MCF 10A (cell line): ENCODE results near the gene PLAAT5. TPM values are rescaled to one million over a fixed set of nuclear protein-coding genes. Genes with fewer than 3 reads are reported as not detected.
A peak's percentile ranks its signal among the peaks of the same experiment; 100 is the strongest.

Experiments used
- BruUV-seq: library from RNA; stranded (reverse); fragments of 400-500 nt; replicated peaks from 2 replicates; lab custom pipeline; 2021; lab: Mats Ljungman, UMichigan
- CTCF ChIA-PET: fragments of 300-600 bp; sonication (Branson Sonifier 250); formaldehyde crosslinking; extraction: SDS; loops from one replicate; lab custom pipeline; 2021; ENCODE audit warnings: antibody characterized with exemption, inconsistent platforms; lab: Yijun Ruan, JAX
- POLR2A ChIA-PET: fragments of 300-600, 350-650 bp; sonication (Branson Sonifier 250); formaldehyde crosslinking; extraction: SDS; loops from one replicate; lab custom pipeline; 2020; ENCODE audit warnings: antibody characterized with exemption, inconsistent platforms; lab: Yijun Ruan, JAX
- DNase-seq: peaks from one replicate; pipeline ENCODE4 v3.0.0-alpha.2; 2018; ENCODE audit not compliant: unreplicated experiment
- H3K27ac Mint-ChIP-seq: one replicate; pipeline ENCODE4 v1.8.0; 2022; ENCODE audit warnings: mild to moderate bottlenecking, low read depth, mixed read lengths; ENCODE audit not compliant: unreplicated experiment
- H3K27me3 Mint-ChIP-seq: one replicate; pipeline ENCODE4 v1.8.0; 2022; ENCODE audit warnings: mixed read lengths; ENCODE audit not compliant: insufficient read depth, unreplicated experiment
- H3K36me3 Mint-ChIP-seq: one replicate; pipeline ENCODE4 v1.8.0; 2022; ENCODE audit warnings: mild to moderate bottlenecking, moderate library complexity, mixed read lengths; ENCODE audit not compliant: insufficient read depth, unreplicated experiment
- H3K4me1 Mint-ChIP-seq: one replicate; pipeline ENCODE4 v1.8.0; 2022; ENCODE audit warnings: mixed read lengths; ENCODE audit not compliant: insufficient read depth, unreplicated experiment
- H3K4me3 Mint-ChIP-seq: one replicate; pipeline ENCODE4 v1.8.0; 2022; ENCODE audit warnings: mild to moderate bottlenecking, moderate library complexity, mixed read lengths; ENCODE audit not compliant: unreplicated experiment
- H3K9me3 Mint-ChIP-seq: one replicate; pipeline ENCODE4 v1.8.0; 2022; ENCODE audit warnings: mixed read lengths; ENCODE audit not compliant: unreplicated experiment
- intact Hi-C: fragments of 100-400 bp; cut with micrococcal nuclease; formaldehyde crosslinking; loops from 2 replicates; pipeline ENCODE4 v1.14.1; 2022
- total RNA-seq: library from RNA; stranded (reverse); gene quantifications from 2 replicates; pipeline ENCODE4 v1.2.3, GENCODE V29; 2022
- TF ChIP-seq, protein P1 (sequence below): fragments of 200-600 bp; IDR thresholded peaks from one replicate; pipeline ENCODE4 v1.8.0; 2022; ENCODE audit warnings: antibody characterized with exemption, mild to moderate bottlenecking; ENCODE audit not compliant: unreplicated experiment

The PLAAT5 gene
- total RNA-seq, 1 experiment from 2014 or later = not detected

- intact Hi-C loops = no loop called here
- POLR2A ChIA-PET = no interaction called here
- no peaks in the 10 kb centered on the region for H3K36me3 Mint-ChIP-seq
- H3K4me3 Mint-ChIP-seq = no peak overlapping the region
- no TSS peak for BruUV-seq
- TF ChIP-seq, protein P1, sequence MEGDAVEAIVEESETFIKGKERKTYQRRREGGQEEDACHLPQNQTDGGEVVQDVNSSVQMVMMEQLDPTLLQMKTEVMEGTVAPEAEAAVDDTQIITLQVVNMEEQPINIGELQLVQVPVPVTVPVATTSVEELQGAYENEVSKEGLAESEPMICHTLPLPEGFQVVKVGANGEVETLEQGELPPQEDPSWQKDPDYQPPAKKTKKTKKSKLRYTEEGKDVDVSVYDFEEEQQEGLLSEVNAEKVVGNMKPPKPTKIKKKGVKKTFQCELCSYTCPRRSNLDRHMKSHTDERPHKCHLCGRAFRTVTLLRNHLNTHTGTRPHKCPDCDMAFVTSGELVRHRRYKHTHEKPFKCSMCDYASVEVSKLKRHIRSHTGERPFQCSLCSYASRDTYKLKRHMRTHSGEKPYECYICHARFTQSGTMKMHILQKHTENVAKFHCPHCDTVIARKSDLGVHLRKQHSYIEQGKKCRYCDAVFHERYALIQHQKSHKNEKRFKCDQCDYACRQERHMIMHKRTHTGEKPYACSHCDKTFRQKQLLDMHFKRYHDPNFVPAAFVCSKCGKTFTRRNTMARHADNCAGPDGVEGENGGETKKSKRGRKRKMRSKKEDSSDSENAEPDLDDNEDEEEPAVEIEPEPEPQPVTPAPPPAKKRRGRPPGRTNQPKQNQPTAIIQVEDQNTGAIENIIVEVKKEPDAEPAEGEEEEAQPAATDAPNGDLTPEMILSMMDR = no peak
- no peak for DNase-seq
- no peaks in the 10 kb centered on the region for H3K27me3 Mint-ChIP-seq
- peaks cover 25% of the 10 kb centered on the region for H3K9me3 Mint-ChIP-seq
- CTCF ChIA-PET = no interaction called here
- H3K4me1 Mint-ChIP-seq = no peaks in the 10 kb centered on the region
- no peak overlapping the region for H3K27ac Mint-ChIP-seq
Observed at GRCh38 chr11:63472372-63472771, 18.6 kb downstream of the PLAAT5 start.

- TF ChIP-seq, protein P1 = no peak
- intact Hi-C loops = no loop called here
- ChIA-PET POLR2A (no interaction called here), CTCF (interaction anchor here (0.6 to 1.1 kb wide), 3 partner anchors 9 to 231 kb away, joined by 3 to 5 read pairs (median 3); no protein-coding TSS in a partner anchor)
- DNase-seq = no peak
- no TSS peak for BruUV-seq
- Mint-ChIP-seq H3K27ac (no peak overlapping the region), H3K36me3 (no peaks in the 10 kb centered on the region), H3K9me3 (peaks cover 8% of the 10 kb centered on the region), H3K4me1 (no peaks in the 10 kb centered on the region), H3K4me3 (no peak overlapping the region), H3K27me3 (no peaks in the 10 kb centered on the region)
Observed at GRCh38 chr11:63470311-63470710, 20.7 kb downstream of the PLAAT5 start.

- no peak for DNase-seq
- POLR2A ChIA-PET = no interaction called here
- no peak overlapping the region for H3K4me3 Mint-ChIP-seq
Observed at GRCh38 chr11:63462137-63462536, 28.8 kb downstream of the PLAAT5 start.

GRCh38 chr11:63459586-63459985 is 31.4 kb downstream of the PLAAT5 start:
- no peaks in the 10 kb centered on the region for H3K4me1 Mint-ChIP-seq
- intact Hi-C loops = no loop called here
- no peak overlapping the region for H3K27ac Mint-ChIP-seq
- peak; percentile 3 for DNase-seq
- BruUV-seq = no TSS peak
- no peak overlapping the region for H3K4me3 Mint-ChIP-seq
- ChIA-PET CTCF (interaction anchor here (0.6 to 1.6 kb wide), 2 partner anchors 20 to 218 kb away, joined by 3 read pairs; no protein-coding TSS in a partner anchor), POLR2A (interaction anchor here (0.6 kb wide), 1 partner anchor 575 kb away, joined by 4 read pairs; no protein-coding TSS in a partner anchor)
- peaks cover 36% of the 10 kb centered on the region for H3K27me3 Mint-ChIP-seq
- no peaks in the 10 kb centered on the region for H3K36me3 Mint-ChIP-seq
- TF ChIP-seq, protein P1 = no peak
- H3K9me3 Mint-ChIP-seq = no peaks in the 10 kb centered on the region

More at GRCh38 chr11:63462137-63462536, 28.8 kb downstream of the PLAAT5 start:
- TF ChIP-seq, protein P1 = no peak
- Mint-ChIP-seq H3K36me3 (no peaks in the 10 kb centered on the region), H3K27me3 (peaks cover 33% of the 10 kb centered on the region), H3K9me3 (no peaks in the 10 kb centered on the region), H3K4me1 (no peaks in the 10 kb centered on the region), H3K27ac (no peak overlapping the region)
- CTCF ChIA-PET = interaction anchor here (0.6 kb wide), 1 partner anchor 177 kb away, joined by 4 read pairs; no protein-coding TSS in a partner anchor
- intact Hi-C loops = no loop called here
- no TSS peak for BruUV-seq
